HEK293T (cell line): Measurements from ENCODE around the gene RTKN2.

Experiments
- CTCF ChIA-PET: fragments of 350-600 bp; formaldehyde crosslinking; extraction: SDS; loops from one replicate; lab custom pipeline; 2021; ENCODE audit warnings: antibody characterized with exemption, inconsistent platforms; lab: Yijun Ruan, JAX
- POLR2A ChIA-PET: fragments of 350-600 bp; formaldehyde crosslinking; extraction: SDS; loops from one replicate; lab custom pipeline; 2020; ENCODE audit warnings: antibody characterized with exemption, inconsistent platforms; lab: Yijun Ruan, JAX
- DNase-seq: peaks from one replicate; pipeline ENCODE4 v3.0.0; 2012; ENCODE audit warnings: mixed read lengths; ENCODE audit errors: extremely low spot score
- ARNT ChIP-seq: fragments of 450-650 bp; IDR thresholded peaks from 2 replicates; pipeline ENCODE4 v1.6.1; 2017; ENCODE audit warnings: mild to moderate bottlenecking
- BHLHE40 ChIP-seq: fragments of 450-650 bp; IDR thresholded peaks from 2 replicates; pipeline ENCODE4 v1.6.1; 2016; ENCODE audit warnings: mild to moderate bottlenecking, moderate library complexity, borderline replicate concordance
- CTBP1 ChIP-seq: fragments of 450-650 bp; IDR thresholded peaks from 2 replicates; pipeline ENCODE4 v1.6.1; 2016; ENCODE audit warnings: borderline replicate concordance
- ELF4 ChIP-seq: fragments of 450-650 bp; IDR thresholded peaks from 2 replicates; pipeline ENCODE4 v1.6.1; 2017; ENCODE audit warnings: antibody characterized with exemption
- FOXA1 ChIP-seq: fragments of 450-650 bp; IDR thresholded peaks from 2 replicates; pipeline ENCODE4 v1.6.1; 2016; ENCODE audit warnings: mild to moderate bottlenecking
- FOXK2 ChIP-seq: fragments of 450-650 bp; IDR thresholded peaks from 2 replicates; pipeline ENCODE4 v1.6.1; 2016; ENCODE audit warnings: mild to moderate bottlenecking
- FOXM1 ChIP-seq: fragments of 450-650 bp; IDR thresholded peaks from 2 replicates; pipeline ENCODE4 v1.6.1; 2017; ENCODE audit warnings: mild to moderate bottlenecking, borderline replicate concordance
- HDGF ChIP-seq: fragments of 450-650 bp; IDR thresholded peaks from 2 replicates; pipeline ENCODE4 v1.6.1; 2017; ENCODE audit warnings: antibody characterized with exemption, borderline replicate concordance
- L3MBTL2 ChIP-seq: fragments of 450-650 bp; conservative IDR thresholded peaks from 2 replicates; pipeline ENCODE4 v1.6.1; 2016; ENCODE audit warnings: mild to moderate bottlenecking
- LEF1 ChIP-seq: fragments of 450-650 bp; IDR thresholded peaks from 2 replicates; pipeline ENCODE4 v1.6.1; 2017; ENCODE audit warnings: mild to moderate bottlenecking, borderline replicate concordance
- NFRKB ChIP-seq: fragments of 450-650 bp; IDR thresholded peaks from 2 replicates; pipeline ENCODE4 v1.6.1; 2016; ENCODE audit warnings: mild to moderate bottlenecking, moderate library complexity
- PKNOX1 ChIP-seq: fragments of 450-650 bp; IDR thresholded peaks from 2 replicates; pipeline ENCODE4 v1.6.1; 2016
- SP1 ChIP-seq: fragments of 450-650 bp; IDR thresholded peaks from 2 replicates; pipeline ENCODE4 v1.6.1; 2017
- SUZ12 ChIP-seq: fragments of 450-650 bp; IDR thresholded peaks from 2 replicates; pipeline ENCODE4 v1.6.1; 2016; ENCODE audit warnings: mild to moderate bottlenecking
- TARDBP ChIP-seq: fragments of 450-650 bp; IDR thresholded peaks from 2 replicates; pipeline ENCODE4 v1.6.1; 2016
- ZNF384 ChIP-seq: fragments of 450-650 bp; IDR thresholded peaks from 2 replicates; pipeline ENCODE4 v1.6.1; 2016

RTKN2 gene

GRCh38 chr10:62153191-62153590 is 115.5 kb downstream of the RTKN2 start:
- POLR2A ChIA-PET = no interaction called here
- TF ChIP-seq SUZ12 (no peak), CTBP1 (no peak), ELF4 (no peak), HDGF (no peak), FOXK2 (no peak), FOXA1 (no peak), L3MBTL2 (no peak), FOXM1 (no peak), NFRKB (no peak)
- DNase-seq = no peak
- CTCF ChIA-PET = no interaction called here

GRCh38 chr10:62149621-62150020 is 119.0 kb downstream of the RTKN2 start:
- POLR2A ChIA-PET = no interaction called here
- TF ChIP-seq NFRKB (no peak), HDGF (no peak), ARNT (no peak), SUZ12 (no peak), CTBP1 (no peak), SP1 (no peak), FOXK2 (no peak), BHLHE40 (no peak), PKNOX1 (no peak), LEF1 (no peak), FOXM1 (no peak), L3MBTL2 (no peak), ELF4 (no peak)
- CTCF ChIA-PET = no interaction called here
- DNase-seq = no peak

- TF ChIP-seq ELF4 (no peak), PKNOX1 (no peak), SP1 (no peak), FOXA1 (no peak), NFRKB (no peak), ARNT (no peak), BHLHE40 (no peak), LEF1 (no peak), L3MBTL2 (no peak), ZNF384 (no peak), SUZ12 (no peak), FOXM1 (no peak), FOXK2 (no peak), TARDBP (no peak), CTBP1 (no peak), HDGF (no peak)
- ChIA-PET CTCF (no interaction called here), POLR2A (no interaction called here)
- no peak for DNase-seq
These were observed 120.5 kb downstream of the RTKN2 start for GRCh38 chr10:62148155-62148554.

- no peak for TF ChIP-seq ZNF384
- no peak for TF ChIP-seq NFRKB
- TF ChIP-seq HDGF = no peak
- no peak for TF ChIP-seq TARDBP
- no peak for TF ChIP-seq SUZ12
- TF ChIP-seq FOXK2 = no peak
- TF ChIP-seq LEF1 = no peak
- TF ChIP-seq ARNT = no peak
- no peak for TF ChIP-seq FOXM1
- no peak for TF ChIP-seq L3MBTL2
- TF ChIP-seq ELF4 = no peak
- no peak for TF ChIP-seq SP1
- DNase-seq = no peak
- ChIA-PET CTCF (no interaction called here), POLR2A (no interaction called here)
These were observed 121.2 kb downstream of the RTKN2 start for GRCh38 chr10:62147425-62147824.

- DNase-seq = no peak
- CTCF ChIA-PET = no interaction called here
- POLR2A ChIA-PET = no interaction called here
- TF ChIP-seq SUZ12 = no peak
- TF ChIP-seq ELF4 = no peak
- no peak for TF ChIP-seq SP1
- no peak for TF ChIP-seq FOXA1
- no peak for TF ChIP-seq TARDBP
- TF ChIP-seq ZNF384 = no peak
- TF ChIP-seq CTBP1 = no peak
- no peak for TF ChIP-seq HDGF
- no peak for TF ChIP-seq NFRKB
- TF ChIP-seq BHLHE40 = no peak
- no peak for TF ChIP-seq LEF1
- no peak for TF ChIP-seq L3MBTL2
- no peak for TF ChIP-seq FOXK2
- no peak for TF ChIP-seq PKNOX1
- no peak for TF ChIP-seq FOXM1
- no peak for TF ChIP-seq ARNT
These were observed 131.7 kb downstream of the RTKN2 start for GRCh38 chr10:62136931-62137330.

- POLR2A ChIA-PET = no interaction called here
- DNase-seq = no peak
- CTCF ChIA-PET = no interaction called here
- TF ChIP-seq HDGF (no peak), FOXA1 (no peak), L3MBTL2 (no peak), FOXK2 (no peak), PKNOX1 (no peak), TARDBP (no peak), LEF1 (no peak), SUZ12 (no peak), CTBP1 (no peak), SP1 (no peak), FOXM1 (no peak), ZNF384 (no peak), BHLHE40 (no peak), NFRKB (no peak)
These were observed 135.0 kb downstream of the RTKN2 start for GRCh38 chr10:62133618-62134017.
